Ishikawa (cell line): ENCODE data around the gene STAT5A.

ENCODE experiments used
- CEBPB ChIP-seq: IDR thresholded peaks from 2 replicates; pipeline ENCODE4 v1.6.1; 2012
- CREB1 ChIP-seq: IDR thresholded peaks from 2 replicates; pipeline ENCODE4 v1.6.1; 2012; ENCODE audit warnings: low read depth
- EGR1 ChIP-seq: IDR thresholded peaks from 2 replicates; pipeline ENCODE4 v1.6.1; 2012
- EP300 ChIP-seq: IDR thresholded peaks from 2 replicates; pipeline ENCODE4 v1.6.1; 2012; ENCODE audit warnings: borderline replicate concordance
- FOXM1 ChIP-seq: IDR thresholded peaks from 2 replicates; pipeline ENCODE4 v1.6.1; 2012; ENCODE audit warnings: low read depth, borderline replicate concordance
- MAX ChIP-seq: IDR thresholded peaks from 2 replicates; pipeline ENCODE4 v1.6.1; 2012
- NFIC ChIP-seq: IDR thresholded peaks from 2 replicates; pipeline ENCODE4 v1.6.1; 2012
- RAD21 ChIP-seq: IDR thresholded peaks from 2 replicates; pipeline ENCODE4 v1.6.1; 2012; ENCODE audit warnings: low read depth
- REST ChIP-seq: IDR thresholded peaks from 2 replicates; pipeline ENCODE4 v1.6.1; 2012; ENCODE audit warnings: low read depth, mild to moderate bottlenecking
- TAF1 ChIP-seq: IDR thresholded peaks from 2 replicates; pipeline ENCODE4 v1.6.1; 2012; ENCODE audit warnings: low read depth, mild to moderate bottlenecking
- TCF12 ChIP-seq: IDR thresholded peaks from 2 replicates; pipeline ENCODE4 v1.6.1; 2012; ENCODE audit warnings: low read depth
- TEAD4 ChIP-seq: IDR thresholded peaks from 2 replicates; pipeline ENCODE4 v1.6.1; 2012
- YY1 ChIP-seq: IDR thresholded peaks from 2 replicates; pipeline ENCODE4 v1.6.1; 2012; ENCODE audit warnings: low read depth
- ZBTB7A ChIP-seq: IDR thresholded peaks from 2 replicates; pipeline ENCODE4 v1.6.1; 2012; ENCODE audit warnings: low read depth
- TF ChIP-seq, protein P1 (sequence below): IDR thresholded peaks from 2 replicates; pipeline ENCODE4 v1.6.1; 2012

Gene STAT5A

DNA sequence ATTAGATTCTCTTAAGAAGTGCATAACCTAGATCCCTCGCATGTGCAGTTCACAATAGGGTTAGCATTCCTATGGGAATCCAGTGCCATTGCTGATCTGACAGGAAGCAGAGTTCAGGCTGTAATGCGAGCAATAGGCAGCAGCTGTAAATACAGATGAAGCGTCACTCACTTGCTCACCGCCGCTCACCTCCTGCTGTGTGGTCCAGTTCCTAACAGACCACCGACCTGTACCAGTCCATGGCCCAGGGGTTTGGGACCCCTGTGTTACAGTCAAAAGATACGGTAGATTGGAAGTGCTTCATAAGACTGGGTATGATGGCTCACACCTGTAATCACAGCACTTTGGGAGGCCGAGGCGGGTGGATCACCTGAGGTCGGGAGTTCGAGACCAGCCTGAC lies 2.8 kb downstream of the STAT5A start:
- TF ChIP-seq, protein P1, sequence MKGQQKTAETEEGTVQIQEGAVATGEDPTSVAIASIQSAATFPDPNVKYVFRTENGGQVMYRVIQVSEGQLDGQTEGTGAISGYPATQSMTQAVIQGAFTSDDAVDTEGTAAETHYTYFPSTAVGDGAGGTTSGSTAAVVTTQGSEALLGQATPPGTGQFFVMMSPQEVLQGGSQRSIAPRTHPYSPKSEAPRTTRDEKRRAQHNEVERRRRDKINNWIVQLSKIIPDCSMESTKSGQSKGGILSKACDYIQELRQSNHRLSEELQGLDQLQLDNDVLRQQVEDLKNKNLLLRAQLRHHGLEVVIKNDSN, result no peak
- no peak for TF ChIP-seq RAD21
- TF ChIP-seq REST, result no peak
- no peak for TF ChIP-seq TCF12
- TF ChIP-seq CREB1, result no peak
- no peak for TF ChIP-seq EGR1

DNA sequence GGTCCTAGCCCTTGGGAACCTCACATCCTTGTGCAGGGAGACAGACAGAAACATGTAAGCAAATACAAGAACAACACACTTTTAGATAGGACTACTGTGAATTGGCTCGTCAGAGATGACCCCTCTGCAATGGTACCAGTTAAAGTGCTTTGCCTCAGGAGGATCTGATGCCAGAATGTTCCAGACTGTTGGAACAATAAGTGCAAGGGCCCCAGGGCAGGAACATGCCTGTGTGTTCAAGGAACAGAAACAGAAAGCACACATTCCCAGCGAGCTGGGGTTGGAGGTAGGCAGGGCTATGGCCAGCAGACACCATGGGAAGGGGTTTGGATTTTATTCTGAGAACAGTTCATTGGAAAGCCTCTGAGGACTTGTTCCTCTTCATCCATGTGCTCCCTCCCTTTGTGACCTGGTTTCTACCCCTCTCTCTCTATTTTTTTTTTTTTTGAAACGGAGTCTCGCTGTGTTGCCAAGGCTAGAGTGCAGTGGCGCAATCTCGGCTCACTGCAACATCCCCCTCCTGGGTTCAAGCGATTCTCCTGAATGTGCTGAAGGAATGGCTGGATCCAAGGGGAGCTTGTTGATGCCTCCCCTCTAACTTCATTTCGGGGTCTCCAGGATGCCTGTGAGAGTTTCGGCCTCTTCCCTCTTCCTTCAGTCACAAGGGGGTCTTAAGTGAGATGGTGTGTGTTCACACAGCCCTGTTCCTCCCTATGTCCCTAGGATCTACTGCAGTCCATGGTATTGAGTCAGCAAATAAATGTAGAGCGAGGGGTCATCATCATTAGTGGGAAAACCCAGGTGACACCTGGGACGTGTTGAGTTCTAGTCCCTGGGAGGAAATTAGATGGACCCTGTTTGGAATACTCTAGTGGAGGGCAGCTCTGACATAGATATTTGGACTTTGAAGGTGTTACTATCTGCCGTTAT lies 6.4 kb downstream of the STAT5A start:
- TF ChIP-seq, protein P1, result no peak
- TF ChIP-seq MAX (no peak), EGR1 (no peak), ZBTB7A (no peak), FOXM1 (no peak), REST (no peak), NFIC (no peak), EP300 (no peak), TCF12 (no peak), CEBPB (no peak), YY1 (no peak), CREB1 (no peak), TEAD4 (no peak), TAF1 (no peak), RAD21 (no peak)

DNA sequence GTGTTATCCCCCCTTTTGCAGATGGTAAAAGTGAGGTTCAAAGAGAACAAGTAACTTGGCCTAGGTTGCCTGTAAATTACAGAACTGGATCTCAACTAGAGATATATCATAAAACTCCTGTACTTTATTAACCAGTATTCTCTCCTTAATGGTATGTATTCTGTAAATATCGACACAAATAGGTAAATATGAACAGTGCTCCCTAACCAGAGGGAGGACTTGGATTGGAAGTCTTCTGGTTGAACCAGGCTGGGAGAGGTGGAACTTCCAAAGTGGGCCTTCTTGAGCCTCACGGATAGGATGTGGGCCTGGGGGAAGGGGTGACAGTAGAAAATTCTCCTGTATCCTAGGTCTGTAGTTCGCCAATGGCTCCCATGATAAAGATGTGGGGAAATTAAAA lies 7.7 kb downstream of the STAT5A start:
- TF ChIP-seq CREB1, result no peak
- TF ChIP-seq ZBTB7A, result no peak
- TF ChIP-seq MAX, result no peak
- TF ChIP-seq NFIC, result no peak
- no peak for TF ChIP-seq YY1
- TF ChIP-seq REST, result no peak
- no peak for TF ChIP-seq EGR1
- no peak for TF ChIP-seq CEBPB
- no peak for TF ChIP-seq TEAD4
- TF ChIP-seq RAD21, result no peak
- no peak for TF ChIP-seq EP300
- TF ChIP-seq, protein P1, result no peak
- TF ChIP-seq FOXM1, result no peak
- no peak for TF ChIP-seq TCF12
- no peak for TF ChIP-seq TAF1

- TF ChIP-seq CREB1 (no peak), NFIC (no peak), CEBPB (no peak), RAD21 (no peak), EP300 (no peak), MAX (no peak), TAF1 (no peak), REST (no peak), TCF12 (no peak), EGR1 (no peak), ZBTB7A (no peak), YY1 (no peak), FOXM1 (no peak), TEAD4 (no peak)
- TF ChIP-seq, protein P1, result no peak
Measured at GRCh38 chr17:42301022-42301421, 12.7 kb downstream of the STAT5A start.
